Activated CD4-positive, alpha-beta T cell treated with anti-CD3 and anti-CD28 coated beads for 36 hours (primary cell): ENCODE results near the gene ZNF44. TPM values are rescaled to one million over a fixed set of nuclear protein-coding genes. Genes with fewer than 3 reads are reported as not detected.
A peak's percentile ranks its signal among the peaks of the same experiment; 100 is the strongest.

Source experiments
- ATAC-seq: fragments of 200-7000 bp; cut with Tn5 transposase; one replicate; pipeline ENCODE4 v1.10.0; 2021; ENCODE audit warnings: mild to moderate bottlenecking, moderate library complexity
- CTCF ChIA-PET: fragments of 350-600 bp; sonication (Branson Sonifier 250); formaldehyde crosslinking; loops from one replicate; lab custom pipeline; 2021; ENCODE audit warnings: antibody characterized with exemption; lab: Charles Lee
- POLR2A ChIA-PET: fragments of 350-600 bp; sonication (Branson Sonifier 250); formaldehyde crosslinking; loops from one replicate; lab custom pipeline; 2021; ENCODE audit warnings: antibody characterized with exemption, inconsistent platforms; lab: Charles Lee
- DNase-seq: peaks from one replicate; pipeline ENCODE4 v3.0.0-alpha.2; 2020
- H3K27ac Mint-ChIP-seq: one replicate; pipeline ENCODE4 v1.8.0; 2021; ENCODE audit warnings: mixed read lengths
- H3K27me3 Mint-ChIP-seq: one replicate; pipeline ENCODE4 v1.8.0; 2021; ENCODE audit warnings: mixed read lengths
- H3K36me3 Mint-ChIP-seq: one replicate; pipeline ENCODE4 v1.8.0; 2021; ENCODE audit warnings: low read depth, mixed read lengths
- H3K4me1 Mint-ChIP-seq: one replicate; pipeline ENCODE4 v1.8.0; 2021; ENCODE audit warnings: mixed read lengths
- H3K4me3 Mint-ChIP-seq: one replicate; pipeline ENCODE4 v1.8.0; 2021; ENCODE audit warnings: mild to moderate bottlenecking, moderate library complexity, mixed read lengths
- H3K9me3 Mint-ChIP-seq: one replicate; pipeline ENCODE4 v1.8.0; 2021; ENCODE audit warnings: low read depth, mixed read lengths
- intact Hi-C, 2 experiments: fragments of 100-400 bp; cut with DNase I in 1 of 2; cut with micrococcal nuclease in 1 of 2; formaldehyde crosslinking; loops; one replicate each; pipeline versions ENCODE4 v1.14.2 to v1.15.1; 2022 to 2024; cut with DNase I, micrococcal nuclease
- total RNA-seq, 2 experiments: library from RNA; stranded (reverse); gene quantifications; one replicate each; pipeline ENCODE4 v1.2.3, GENCODE V29; 2021

The ZNF44 gene
- total RNA-seq, 2 experiments from 2014 or later = 7.3 to 8.1 TPM

- peaks cover 39% of the 10 kb centered on the region for H3K4me1 Mint-ChIP-seq
- intact Hi-C loops = loop anchor here (1.0 to 5.0 kb wide), 8 partner anchors 39 to 373 kb away; partner anchors contain the start of genes ZNF443 (in 2 of the 2), ZNF563 (in 2 of the 2), MAN2B1 (in 1 of the 2) and WDR83 (in 1 of the 2)
- H3K36me3 Mint-ChIP-seq = peaks cover 26% of the 10 kb centered on the region
- CTCF ChIA-PET = no interaction called here
- peak overlapping the region; percentile 98 for H3K4me3 Mint-ChIP-seq
- no peaks in the 10 kb centered on the region for H3K9me3 Mint-ChIP-seq
- ATAC-seq (peak; percentile 4), DNase-seq (peak; percentile 77)
- peak overlapping the region; percentile 98 for H3K27ac Mint-ChIP-seq
- no peaks in the 10 kb centered on the region for H3K27me3 Mint-ChIP-seq
- POLR2A ChIA-PET = interaction anchor here (1.4 kb wide), 1 partner anchor 39 kb away, joined by 9 read pairs; the partner anchor contains the start of gene ZNF563
These were observed 870 bp downstream of the ZNF44 start for GRCh38 chr19:12293777-12294248.

GRCh38 chr19:12289790-12290065 lies 5.0 kb downstream of the ZNF44 start:
- Mint-ChIP-seq H3K9me3 (no peaks in the 10 kb centered on the region), H3K36me3 (peaks cover 41% of the 10 kb centered on the region), H3K27me3 (no peaks in the 10 kb centered on the region), H3K4me1 (peaks cover 48% of the 10 kb centered on the region), H3K4me3 (peak overlapping the region; percentile 59), H3K27ac (peak overlapping the region; percentile 95)
- ChIA-PET POLR2A (interaction anchor here (1.0 kb wide), 1 partner anchor 44 kb away, joined by 3 read pairs; the partner anchor contains the start of gene ZNF563), CTCF (interaction anchor here (0.7 kb wide), 1 partner anchor 190 kb away, joined by 3 read pairs; no protein-coding TSS in a partner anchor)
- ATAC-seq = no peak
- intact Hi-C loops = loop anchor here (1.0 to 5.0 kb wide), 2 partner anchors 44 to 153 kb away; partner anchors contain the start of genes ZNF443 (in 1 of the 2) and ZNF563 (in 1 of the 2)
- DNase-seq = no peak

- H3K27ac Mint-ChIP-seq = peak overlapping the region; percentile 60
- DNase-seq (no peak), ATAC-seq (no peak)
- peaks cover 42% of the 10 kb centered on the region for H3K4me1 Mint-ChIP-seq
- H3K9me3 Mint-ChIP-seq = no peaks in the 10 kb centered on the region
- intact Hi-C loops = no loop called here
- H3K4me3 Mint-ChIP-seq = no peak overlapping the region
- CTCF ChIA-PET = interaction anchor here (1.6 kb wide), 1 partner anchor 44 kb away, joined by 4 read pairs; no protein-coding TSS in a partner anchor
- no peaks in the 10 kb centered on the region for H3K27me3 Mint-ChIP-seq
- POLR2A ChIA-PET = no interaction called here
- peaks cover 43% of the 10 kb centered on the region for H3K36me3 Mint-ChIP-seq
These were observed 6.7 kb downstream of the ZNF44 start for GRCh38 chr19:12287958-12288500.

GRCh38 chr19:12284631-12285030 lies 10.1 kb downstream of the ZNF44 start:
- H3K27me3 Mint-ChIP-seq = no peaks in the 10 kb centered on the region
- ATAC-seq (no peak), DNase-seq (no peak)
- H3K4me1 Mint-ChIP-seq = peaks cover 37% of the 10 kb centered on the region
- ChIA-PET POLR2A (no interaction called here), CTCF (no interaction called here)
- H3K36me3 Mint-ChIP-seq = peaks cover 40% of the 10 kb centered on the region
- peaks cover 2% of the 10 kb centered on the region for H3K9me3 Mint-ChIP-seq
- no peak overlapping the region for H3K27ac Mint-ChIP-seq
- no peak overlapping the region for H3K4me3 Mint-ChIP-seq
- intact Hi-C loops = no loop called here

- ChIA-PET POLR2A (no interaction called here), CTCF (no interaction called here)
These were observed 10.5 kb downstream of the ZNF44 start for GRCh38 chr19:12284226-12284625.

GRCh38 chr19:12278713-12279112 lies 16.0 kb downstream of the ZNF44 start:
- intact Hi-C loops = no loop called here
- DNase-seq (no peak), ATAC-seq (no peak)
- POLR2A ChIA-PET = no interaction called here
- Mint-ChIP-seq H3K27ac (no peak overlapping the region), H3K4me3 (no peak overlapping the region), H3K27me3 (no peaks in the 10 kb centered on the region), H3K9me3 (peaks cover 33% of the 10 kb centered on the region), H3K4me1 (peaks cover 35% of the 10 kb centered on the region), H3K36me3 (peaks cover 70% of the 10 kb centered on the region)
- CTCF ChIA-PET = no interaction called here

More at GRCh38 chr19:12284226-12284625, 10.5 kb downstream of the ZNF44 start:
- ATAC-seq (no peak), DNase-seq (no peak)
- Mint-ChIP-seq H3K36me3 (peaks cover 41% of the 10 kb centered on the region), H3K9me3 (peaks cover 2% of the 10 kb centered on the region), H3K4me1 (peaks cover 37% of the 10 kb centered on the region), H3K27me3 (no peaks in the 10 kb centered on the region), H3K27ac (no peak overlapping the region), H3K4me3 (no peak overlapping the region)
- intact Hi-C loops = no loop called here

- Mint-ChIP-seq H3K9me3 (peaks cover 64% of the 10 kb centered on the region), H3K4me1 (peaks cover 5% of the 10 kb centered on the region), H3K4me3 (no peak overlapping the region), H3K36me3 (peaks cover 85% of the 10 kb centered on the region), H3K27me3 (no peaks in the 10 kb centered on the region), H3K27ac (no peak overlapping the region)
- ChIA-PET POLR2A (no interaction called here), CTCF (no interaction called here)
- intact Hi-C loops = loop anchor here in 1 of 2 experiments (5.0 kb wide), 1 partner anchor 254 kb away; no protein-coding TSS in a partner anchor
- DNase-seq (no peak), ATAC-seq (no peak)
These were observed 21.4 kb downstream of the ZNF44 start for GRCh38 chr19:12272980-12273901.

- intact Hi-C loops = loop anchor here in 1 of 2 experiments (5.0 kb wide), 1 partner anchor 255 kb away; no protein-coding TSS in a partner anchor
- Mint-ChIP-seq H3K4me3 (no peak overlapping the region), H3K9me3 (peaks cover 62% of the 10 kb centered on the region), H3K27ac (no peak overlapping the region), H3K4me1 (peaks cover under 1% of the 10 kb centered on the region), H3K36me3 (peaks cover 79% of the 10 kb centered on the region), H3K27me3 (no peaks in the 10 kb centered on the region)
- CTCF ChIA-PET = no interaction called here
- ATAC-seq (no peak), DNase-seq (no peak)
- POLR2A ChIA-PET = no interaction called here
These were observed 22.3 kb downstream of the ZNF44 start for GRCh38 chr19:12272386-12272785.

- Mint-ChIP-seq H3K4me3 (no peak overlapping the region), H3K27me3 (no peaks in the 10 kb centered on the region), H3K27ac (no peak overlapping the region), H3K36me3 (peaks cover 68% of the 10 kb centered on the region), H3K4me1 (no peaks in the 10 kb centered on the region), H3K9me3 (peaks cover 52% of the 10 kb centered on the region)
- no peak for ATAC-seq
- intact Hi-C loops = loop anchor here in 1 of 2 experiments (5.0 kb wide), 1 partner anchor 256 kb away; no protein-coding TSS in a partner anchor
- CTCF ChIA-PET = interaction anchor here (0.6 to 0.7 kb wide), 2 partner anchors 270 to 489 kb away, joined by 3 read pairs; no protein-coding TSS in a partner anchor
- DNase-seq = no peak
- POLR2A ChIA-PET = no interaction called here
These were observed 23.8 kb downstream of the ZNF44 start for GRCh38 chr19:12270854-12271253.

- intact Hi-C loops = no loop called here
- Mint-ChIP-seq H3K27ac (no peak overlapping the region), H3K4me1 (no peaks in the 10 kb centered on the region), H3K4me3 (no peak overlapping the region), H3K36me3 (peaks cover 33% of the 10 kb centered on the region), H3K9me3 (peaks cover 34% of the 10 kb centered on the region), H3K27me3 (no peaks in the 10 kb centered on the region)
- ATAC-seq (no peak), DNase-seq (no peak)
- POLR2A ChIA-PET = no interaction called here
- CTCF ChIA-PET = no interaction called here
These were observed 28.6 kb downstream of the ZNF44 start for GRCh38 chr19:12265921-12266704.

- intact Hi-C loops = no loop called here
- ChIA-PET CTCF (no interaction called here), POLR2A (no interaction called here)
- no peaks in the 10 kb centered on the region for H3K27me3 Mint-ChIP-seq
- H3K27ac Mint-ChIP-seq = no peak overlapping the region
- no peak for DNase-seq
- no peaks in the 10 kb centered on the region for H3K4me1 Mint-ChIP-seq
- no peak for ATAC-seq
- peaks cover 17% of the 10 kb centered on the region for H3K36me3 Mint-ChIP-seq
- H3K4me3 Mint-ChIP-seq = no peak overlapping the region
- H3K9me3 Mint-ChIP-seq = peaks cover 32% of the 10 kb centered on the region
These were observed 33.1 kb downstream of the ZNF44 start for GRCh38 chr19:12261554-12261953.
